Sigmoid colon (tissue), 7 donors: ENCODE data around the gene FAU. TPM values are rescaled to one million over a fixed set of nuclear protein-coding genes. Genes with fewer than 3 reads are reported as not detected.
A peak's percentile ranks its signal among the peaks of the same experiment; 100 is the strongest.

Experiments
- DNase-seq: peaks from one replicate; pipeline ENCODE4 v3.0.0-alpha.2; 2019
- H3K27ac ChIP-seq, 4 donors: fragments of 200-600 bp; sonication (generic); one replicate each; pipeline ENCODE4 v1.5.1; 2016 to 2019; ENCODE audit warnings: mild to moderate bottlenecking in 1 of 4
- H3K27me3 ChIP-seq, 3 donors: fragments of 200-600 bp; sonication (generic); one replicate each; pipeline ENCODE4 v1.5.1; 2019; ENCODE audit warnings: mild to moderate bottlenecking in 1 of 3
- H3K36me3 ChIP-seq, 4 donors: fragments of 200-600 bp; sonication (generic); one replicate each; pipeline ENCODE4 v1.5.1; 2016 to 2019
- H3K4me1 ChIP-seq, 4 donors: fragments of 200-600 bp; sonication (generic); one replicate each; pipeline ENCODE4 v1.5.1; 2017 to 2019
- H3K4me3 ChIP-seq, 4 donors: fragments of 200-600 bp; sonication (generic); one replicate each; pipeline ENCODE4 v1.5.1; 2017 to 2019; ENCODE audit warnings: mild to moderate bottlenecking in 2 of 4, moderate library complexity in 1 of 4
- H3K9me3 ChIP-seq, 4 donors: fragments of 200-600 bp in 3 of 4; sonication (generic) in 3 of 4; one replicate each; pipeline versions ENCODE4 v1.5.1 to v1.6.1; 2013 to 2019
- EP300 ChIP-seq, 4 donors: sonication (generic); formaldehyde crosslinking; IDR thresholded peaks; one replicate each; pipeline ENCODE4 v1.6.1; 2017; ENCODE audit warnings: antibody characterized with exemption in 4 of 4
- POLR2A ChIP-seq, 2 donors: fragments of 450-650 bp; IDR thresholded peaks; one replicate each; pipeline ENCODE4 v1.6.1; 2016; ENCODE audit warnings: antibody characterized with exemption in 2 of 2, mild to moderate bottlenecking in 2 of 2, moderate library complexity in 2 of 2
- POLR2AphosphoS5 ChIP-seq, 4 donors: sonication (generic); formaldehyde crosslinking; IDR thresholded peaks; one replicate each; pipeline ENCODE4 v1.6.1; 2017; ENCODE audit warnings: antibody characterized with exemption in 4 of 4
- WGBS, 2 donors: extraction: QIAGEN DNeasy Blood & Tissue Kit; methylation state at CpG; one replicate each; pipeline ENCODE4 v1.1.7; 2013; 5-methylcytosine and 5-hydroxymethylcytosine counted together
- intact Hi-C: fragments of 100-400 bp; cut with DNase I; formaldehyde crosslinking; loops from one replicate; pipeline ENCODE4 v1.15.1; 2023
- polyA plus RNA-seq, 3 donors: library from polyadenylated mRNA; stranded (reverse); fragments of 200-250 nt; gene quantifications; one replicate each; pipeline ENCODE4 v1.2.3, GENCODE V29; 2013
- total RNA-seq, 4 donors: library from RNA; depleted of rRNA; stranded (reverse); fragments of >200 nt; gene quantifications; one replicate each; pipeline ENCODE4 v1.1.0, GENCODE V29; 2016
- TF ChIP-seq, protein P1 (sequence below), 4 experiments: fragments of 450-650 bp in 3 of 4; fragments of 200-600 bp in 1 of 4; IDR thresholded peaks; one replicate each; pipeline ENCODE4 v1.5.1; 2016 to 2019; ENCODE audit warnings: antibody characterized with exemption in 4 of 4, mild to moderate bottlenecking in 3 of 4, moderate library complexity in 2 of 4
- donor health status: healthy with polysubstance abuse.
- donor health status: Bipolar disorder and iron deficiency.
- donor health status: healthy.

The FAU gene
- total and polyA plus RNA-seq, 7 donors, result 811 to 1,561 (median 1,235) TPM

DNA sequence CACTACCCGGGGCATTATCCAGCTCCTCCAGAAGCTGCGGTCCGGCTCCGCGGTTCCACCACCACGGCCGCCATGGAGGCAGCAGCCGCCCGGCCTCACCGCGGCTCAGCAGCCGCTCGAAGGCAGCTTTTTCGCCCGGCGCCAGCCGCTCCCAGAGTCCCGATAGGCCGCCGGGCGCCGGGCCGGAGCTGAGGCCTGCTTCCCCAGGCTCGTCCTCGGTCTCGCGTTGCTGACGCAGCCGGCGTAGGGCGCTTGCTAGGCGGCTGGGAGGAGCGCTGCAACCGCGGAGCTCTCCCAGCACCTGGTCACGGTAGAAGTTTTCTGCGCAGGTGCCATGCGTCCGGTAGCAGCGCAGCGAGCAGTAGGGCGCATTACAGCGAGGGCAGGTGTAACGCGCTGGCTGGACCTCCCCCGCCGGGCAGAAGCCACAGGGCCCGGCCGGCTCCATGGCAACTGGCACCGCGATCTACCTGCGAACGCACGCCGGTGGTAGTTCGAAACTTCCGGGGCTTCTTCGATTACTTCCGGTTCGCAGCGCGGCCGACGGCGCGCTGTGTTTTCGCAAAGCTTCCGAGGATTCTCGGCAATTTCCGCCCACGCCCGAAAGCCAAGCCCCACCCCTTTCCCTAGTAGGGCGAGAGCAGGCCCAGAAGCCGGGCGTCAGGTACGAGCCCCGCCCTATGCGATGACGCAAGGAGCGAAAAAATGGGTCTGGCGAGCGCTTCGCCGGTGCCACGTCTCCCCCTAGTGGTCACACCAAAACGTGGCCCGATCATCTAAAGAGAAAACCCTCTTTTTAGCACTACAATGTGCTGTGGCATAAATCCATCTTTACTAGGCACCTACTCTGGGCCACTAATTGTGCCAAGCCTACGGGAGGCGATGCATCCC, 4.5 kb downstream of the FAU start, which contains the start of gene ZNHIT2:
Gene ZNHIT2, minus strand, starts transcription at position 496 of the 891 bp plus-strand sequence. Its CDS starts 48 bp downstream, at position 448.
- intact Hi-C loops, result loop anchor here (1.0 to 10.0 kb wide), 5 partner anchors 33 to 497 kb away; partner anchors contain the start of genes ARL2, CDC42BPG, CDCA5 and MAP3K11
- Histone ChIP-seq H3K27me3 (no peaks in the 10 kb centered on the region), H3K9me3 (no peaks in the 10 kb centered on the region), H3K4me3 (peak within 1 kb of the TSS; percentile 68 to 98 (median 89)), H3K36me3 (peaks cover 9 to 37% (median 18%) of the 10 kb centered on the region in 4 donors), H3K27ac (peak within 1 kb of the TSS; percentile 87 to 97 (median 90)), H3K4me1 (peaks cover 0 to 57% (median 45%) of the 10 kb centered on the region in 4 donors)
- DNase-seq, result peak; percentile 100
- TF ChIP-seq, protein P1, sequence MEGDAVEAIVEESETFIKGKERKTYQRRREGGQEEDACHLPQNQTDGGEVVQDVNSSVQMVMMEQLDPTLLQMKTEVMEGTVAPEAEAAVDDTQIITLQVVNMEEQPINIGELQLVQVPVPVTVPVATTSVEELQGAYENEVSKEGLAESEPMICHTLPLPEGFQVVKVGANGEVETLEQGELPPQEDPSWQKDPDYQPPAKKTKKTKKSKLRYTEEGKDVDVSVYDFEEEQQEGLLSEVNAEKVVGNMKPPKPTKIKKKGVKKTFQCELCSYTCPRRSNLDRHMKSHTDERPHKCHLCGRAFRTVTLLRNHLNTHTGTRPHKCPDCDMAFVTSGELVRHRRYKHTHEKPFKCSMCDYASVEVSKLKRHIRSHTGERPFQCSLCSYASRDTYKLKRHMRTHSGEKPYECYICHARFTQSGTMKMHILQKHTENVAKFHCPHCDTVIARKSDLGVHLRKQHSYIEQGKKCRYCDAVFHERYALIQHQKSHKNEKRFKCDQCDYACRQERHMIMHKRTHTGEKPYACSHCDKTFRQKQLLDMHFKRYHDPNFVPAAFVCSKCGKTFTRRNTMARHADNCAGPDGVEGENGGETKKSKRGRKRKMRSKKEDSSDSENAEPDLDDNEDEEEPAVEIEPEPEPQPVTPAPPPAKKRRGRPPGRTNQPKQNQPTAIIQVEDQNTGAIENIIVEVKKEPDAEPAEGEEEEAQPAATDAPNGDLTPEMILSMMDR (IDR thresholded peaks at IDR 0.05), result peak; percentile 84 to 97 (median 92)
- peak in 1 of 4 donors; percentile 35 for TF ChIP-seq EP300 (IDR thresholded peaks at IDR 0.05)
- TF ChIP-seq POLR2A (IDR thresholded peaks at IDR 0.05), result peak; percentile 33 to 36
- TF ChIP-seq POLR2AphosphoS5 (IDR thresholded peaks at IDR 0.05), result peak; percentile 74 to 92 (median 82)
- WGBS, 2 donors, result 0 to 1% methylated on average over 89 of the region's 89 CpGs

DNA sequence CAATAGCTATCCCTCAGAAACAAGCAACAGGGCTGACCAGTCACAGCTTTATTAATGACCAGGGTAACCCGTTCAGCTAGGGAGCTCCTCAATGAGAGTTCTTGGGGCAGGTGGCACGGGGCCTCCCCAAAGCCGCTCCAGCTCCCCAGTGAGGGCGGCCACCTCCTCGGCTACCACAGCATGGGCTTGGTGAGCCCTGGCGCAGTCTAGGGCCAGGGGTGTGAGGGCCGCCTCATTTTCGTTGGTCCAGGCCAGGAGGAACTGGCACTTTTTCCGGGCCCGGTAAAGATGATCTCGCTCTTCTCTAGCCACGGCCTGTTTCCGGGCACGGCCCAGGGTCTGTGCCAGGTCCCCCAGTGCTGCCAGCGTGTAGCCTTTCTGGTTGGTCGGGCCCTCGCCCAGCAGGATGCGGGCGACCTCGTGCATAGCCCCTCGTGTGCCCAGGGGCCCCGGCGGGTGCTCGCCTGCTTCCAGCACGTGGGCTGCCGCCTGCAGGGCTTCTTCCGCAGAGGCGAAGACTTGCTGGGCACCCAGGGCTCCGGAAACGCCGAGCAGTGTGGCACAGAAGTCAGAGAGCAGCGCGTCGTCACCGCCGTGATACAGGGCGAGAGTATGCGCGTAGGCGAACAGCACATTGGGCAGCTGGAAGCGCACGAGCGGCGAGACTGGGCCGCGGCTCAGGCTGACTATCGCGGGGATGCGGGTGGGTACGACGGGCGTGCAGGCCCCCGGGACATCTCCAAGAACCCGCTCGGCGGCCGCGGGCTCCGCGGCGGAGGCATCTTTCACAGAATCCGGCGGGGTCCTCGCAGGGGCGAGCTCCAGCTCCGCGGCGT, 5.3 kb downstream of the FAU start:
- intact Hi-C loops, result loop anchor here (1.0 to 10.0 kb wide), 5 partner anchors 32 to 498 kb away; partner anchors contain the start of genes ARL2, CDC42BPG, CDCA5 and MAP3K11
- DNase-seq, result peak; percentile 70
- H3K27me3 ChIP-seq, result no peaks in the 10 kb centered on the region
- peaks cover 9 to 37% (median 18%) of the 10 kb centered on the region in 4 donors for H3K36me3 ChIP-seq
- WGBS, 2 donors, result 12 to 21% methylated on average over 68 of the region's 68 CpGs
- no peaks in the 10 kb centered on the region for H3K9me3 ChIP-seq
- TF ChIP-seq POLR2A (IDR thresholded peaks at IDR 0.05) (no peak), POLR2AphosphoS5 (IDR thresholded peaks at IDR 0.05) (no peak), EP300 (IDR thresholded peaks at IDR 0.05) (no peak)
- TF ChIP-seq, protein P1 (IDR thresholded peaks at IDR 0.05), result no peak
- H3K4me1 ChIP-seq, result peaks cover 0 to 63% (median 52%) of the 10 kb centered on the region in 4 donors
- peak overlapping the region; percentile 87 to 97 (median 90) for H3K27ac ChIP-seq
- H3K4me3 ChIP-seq, result peak overlapping the region; percentile 68 to 98 (median 89)

DNA sequence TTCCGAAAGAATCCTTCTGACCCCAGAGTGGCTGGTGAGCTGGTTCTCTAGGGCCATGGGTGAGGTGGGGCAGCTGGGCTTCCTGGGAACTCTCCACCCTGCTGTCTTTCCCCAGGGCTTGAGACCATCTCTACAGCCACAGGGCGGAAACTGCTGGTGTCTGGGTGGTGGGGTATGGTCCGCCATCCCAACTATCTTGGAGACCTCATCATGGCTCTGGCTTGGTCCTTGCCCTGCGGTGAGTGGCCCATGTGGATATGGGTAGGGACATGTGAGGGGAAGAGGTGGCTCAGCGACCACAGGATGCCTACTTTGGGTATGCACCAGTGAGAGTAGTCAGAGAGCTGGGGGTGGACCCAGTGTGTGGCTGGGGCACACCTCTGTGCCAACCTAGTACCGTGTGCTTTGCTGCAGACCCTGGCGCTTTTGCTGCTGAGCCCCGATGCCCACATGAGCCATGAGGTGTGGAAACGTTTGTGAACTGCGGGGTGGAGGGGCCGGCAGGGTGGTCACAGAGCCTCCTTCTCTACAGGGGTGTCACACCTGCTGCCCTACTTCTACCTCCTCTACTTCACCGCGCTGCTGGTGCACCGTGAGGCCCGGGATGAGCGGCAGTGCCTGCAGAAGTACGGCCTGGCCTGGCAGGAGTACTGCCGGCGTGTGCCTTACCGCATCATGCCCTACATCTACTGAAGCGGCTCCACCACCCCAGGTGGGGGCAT, 6.4 kb downstream of the FAU start:
- intact Hi-C loops, result loop anchor here (2.0 to 10.0 kb wide), 3 partner anchors 101 to 499 kb away; partner anchors contain the start of genes ARL2, CDC42BPG, MAP3K11 and PCNX3
- DNase-seq, result no peak
- Histone ChIP-seq H3K27me3 (no peaks in the 10 kb centered on the region), H3K9me3 (no peaks in the 10 kb centered on the region), H3K27ac (no peak overlapping the region), H3K4me1 (peaks cover 0 to 63% (median 52%) of the 10 kb centered on the region in 4 donors), H3K36me3 (peaks cover 9 to 29% (median 12%) of the 10 kb centered on the region in 4 donors), H3K4me3 (no peak overlapping the region)
- TF ChIP-seq, protein P1 (IDR thresholded peaks at IDR 0.05), result no peak
- TF ChIP-seq EP300 (IDR thresholded peaks at IDR 0.05) (no peak), POLR2A (IDR thresholded peaks at IDR 0.05) (no peak), POLR2AphosphoS5 (IDR thresholded peaks at IDR 0.05) (no peak)
- 93 to 96% methylated on average over 21 of the region's 21 CpGs for WGBS, 2 donors
